Activated CD4-positive, alpha-beta memory T cell treated with anti-CD3 and anti-CD28 coated beads for 36 hours (primary cell): Measurements from ENCODE around the gene SLCO4C1. TPM values are rescaled to one million over a fixed set of nuclear protein-coding genes. Genes with fewer than 3 reads are reported as not detected.
A peak's percentile ranks its signal among the peaks of the same experiment; 100 is the strongest.

Experiments used
- CTCF ChIA-PET: fragments of 350-600 bp; sonication (Branson Sonifier 250); formaldehyde crosslinking; loops from one replicate; lab custom pipeline; 2021; ENCODE audit warnings: antibody characterized with exemption, inconsistent platforms; lab: Charles Lee
- POLR2A ChIA-PET: fragments of 350-600 bp; sonication (Branson Sonifier 250); formaldehyde crosslinking; loops from one replicate; lab custom pipeline; 2021; ENCODE audit warnings: antibody characterized with exemption; lab: Charles Lee
- DNase-seq: peaks from one replicate; pipeline ENCODE4 v3.0.0-alpha.2; 2020
- H3K27ac Mint-ChIP-seq: one replicate; pipeline ENCODE4 v1.8.0; 2021; ENCODE audit warnings: mixed read lengths
- H3K27me3 Mint-ChIP-seq: one replicate; pipeline ENCODE4 v1.8.0; 2021; ENCODE audit warnings: mixed read lengths
- H3K36me3 Mint-ChIP-seq: one replicate; pipeline ENCODE4 v1.8.0; 2021; ENCODE audit warnings: mixed read lengths
- H3K4me1 Mint-ChIP-seq: one replicate; pipeline ENCODE4 v1.8.0; 2021; ENCODE audit warnings: low read depth, mixed read lengths
- H3K4me3 Mint-ChIP-seq: one replicate; pipeline ENCODE4 v1.8.0; 2021; ENCODE audit warnings: mild to moderate bottlenecking, mixed read lengths
- H3K9me3 Mint-ChIP-seq: one replicate; pipeline ENCODE4 v1.8.0; 2021; ENCODE audit warnings: mixed read lengths
- intact Hi-C: fragments of 100-400 bp; cut with micrococcal nuclease; formaldehyde crosslinking; loops from one replicate; pipeline ENCODE4 v1.15.1; 2023
- total RNA-seq, 2 experiments: library from RNA; stranded (reverse); gene quantifications; one replicate each; pipeline ENCODE4 v1.2.3, GENCODE V29; 2021

The SLCO4C1 gene
- total RNA-seq, 2 experiments from 2014 or later: 0.31 to 0.38 TPM

- no peak overlapping the region for H3K27ac Mint-ChIP-seq
- intact Hi-C loops: no loop called here
- CTCF ChIA-PET: no interaction called here
- no peaks in the 10 kb centered on the region for H3K9me3 Mint-ChIP-seq
- DNase-seq: no peak
- peaks cover 18% of the 10 kb centered on the region for H3K4me1 Mint-ChIP-seq
- peaks cover 6% of the 10 kb centered on the region for H3K27me3 Mint-ChIP-seq
- H3K4me3 Mint-ChIP-seq: peak overlapping the region; percentile 77
- H3K36me3 Mint-ChIP-seq: no peaks in the 10 kb centered on the region
- POLR2A ChIA-PET: interaction anchor here (0.6 kb wide), 1 partner anchor 1898 kb away, joined by 3 read pairs; no protein-coding TSS in a partner anchor
Observed at GRCh38 chr5:102294886-102295395, 1.1 kb downstream of the SLCO4C1 start.

GRCh38 chr5:102290004-102290403 lies 6.1 kb downstream of the SLCO4C1 start:
- Mint-ChIP-seq H3K27me3 (peaks cover 2% of the 10 kb centered on the region), H3K4me1 (peaks cover 3% of the 10 kb centered on the region), H3K36me3 (no peaks in the 10 kb centered on the region), H3K4me3 (no peak overlapping the region), H3K9me3 (no peaks in the 10 kb centered on the region), H3K27ac (no peak overlapping the region)
- POLR2A ChIA-PET: no interaction called here
- DNase-seq: no peak
- intact Hi-C loops: no loop called here
- CTCF ChIA-PET: no interaction called here

GRCh38 chr5:102289251-102289899 lies 6.7 kb downstream of the SLCO4C1 start:
- Mint-ChIP-seq H3K4me3 (no peak overlapping the region), H3K36me3 (no peaks in the 10 kb centered on the region), H3K27ac (no peak overlapping the region), H3K4me1 (no peaks in the 10 kb centered on the region), H3K27me3 (no peaks in the 10 kb centered on the region), H3K9me3 (no peaks in the 10 kb centered on the region)
- POLR2A ChIA-PET: no interaction called here
- CTCF ChIA-PET: no interaction called here
- intact Hi-C loops: no loop called here
- no peak for DNase-seq

- intact Hi-C loops: no loop called here
- no peaks in the 10 kb centered on the region for H3K27me3 Mint-ChIP-seq
- CTCF ChIA-PET: no interaction called here
- no peaks in the 10 kb centered on the region for H3K9me3 Mint-ChIP-seq
- no peak overlapping the region for H3K27ac Mint-ChIP-seq
- H3K36me3 Mint-ChIP-seq: no peaks in the 10 kb centered on the region
- POLR2A ChIA-PET: no interaction called here
- H3K4me3 Mint-ChIP-seq: no peak overlapping the region
- no peaks in the 10 kb centered on the region for H3K4me1 Mint-ChIP-seq
- DNase-seq: no peak
Observed at GRCh38 chr5:102288630-102289029, 7.5 kb downstream of the SLCO4C1 start.

- Mint-ChIP-seq H3K36me3 (no peaks in the 10 kb centered on the region), H3K4me3 (no peak overlapping the region), H3K4me1 (no peaks in the 10 kb centered on the region), H3K9me3 (no peaks in the 10 kb centered on the region), H3K27me3 (no peaks in the 10 kb centered on the region), H3K27ac (no peak overlapping the region)
- CTCF ChIA-PET: interaction anchor here (1.3 kb wide), 1 partner anchor 10 kb away, joined by 3 read pairs; the partner anchor contains the start of gene SLCO4C1
- POLR2A ChIA-PET: no interaction called here
- DNase-seq: no peak
- intact Hi-C loops: no loop called here
Observed at GRCh38 chr5:102286476-102286875, 9.6 kb downstream of the SLCO4C1 start.

- no peak overlapping the region for H3K27ac Mint-ChIP-seq
- intact Hi-C loops: no loop called here
- DNase-seq: no peak
- ChIA-PET POLR2A (no interaction called here), CTCF (no interaction called here)
- no peaks in the 10 kb centered on the region for H3K9me3 Mint-ChIP-seq
- H3K4me3 Mint-ChIP-seq: no peak overlapping the region
- no peaks in the 10 kb centered on the region for H3K27me3 Mint-ChIP-seq
- no peaks in the 10 kb centered on the region for H3K36me3 Mint-ChIP-seq
- H3K4me1 Mint-ChIP-seq: no peaks in the 10 kb centered on the region
Observed at GRCh38 chr5:102283102-102283797, 12.8 kb downstream of the SLCO4C1 start.

- no peaks in the 10 kb centered on the region for H3K36me3 Mint-ChIP-seq
- no peak for DNase-seq
- ChIA-PET POLR2A (no interaction called here), CTCF (no interaction called here)
- H3K27ac Mint-ChIP-seq: no peak overlapping the region
- no peak overlapping the region for H3K4me3 Mint-ChIP-seq
- H3K27me3 Mint-ChIP-seq: peaks cover 2% of the 10 kb centered on the region
- H3K9me3 Mint-ChIP-seq: no peaks in the 10 kb centered on the region
- intact Hi-C loops: no loop called here
- no peaks in the 10 kb centered on the region for H3K4me1 Mint-ChIP-seq
Observed at GRCh38 chr5:102279711-102280110, 16.4 kb downstream of the SLCO4C1 start.

- CTCF ChIA-PET: no interaction called here
- H3K4me1 Mint-ChIP-seq: no peaks in the 10 kb centered on the region
- no peaks in the 10 kb centered on the region for H3K9me3 Mint-ChIP-seq
- no peak for DNase-seq
- peaks cover 2% of the 10 kb centered on the region for H3K27me3 Mint-ChIP-seq
- intact Hi-C loops: no loop called here
- H3K27ac Mint-ChIP-seq: no peak overlapping the region
- H3K4me3 Mint-ChIP-seq: no peak overlapping the region
- no peaks in the 10 kb centered on the region for H3K36me3 Mint-ChIP-seq
- POLR2A ChIA-PET: no interaction called here
Observed at GRCh38 chr5:102278231-102278630, 17.9 kb downstream of the SLCO4C1 start.

- DNase-seq: no peak
- H3K4me3 Mint-ChIP-seq: no peak overlapping the region
- H3K4me1 Mint-ChIP-seq: no peaks in the 10 kb centered on the region
- no peaks in the 10 kb centered on the region for H3K9me3 Mint-ChIP-seq
- intact Hi-C loops: no loop called here
- ChIA-PET CTCF (interaction anchor here (1.8 kb wide), 1 partner anchor 19 kb away, joined by 5 read pairs; the partner anchor contains the start of gene SLCO4C1), POLR2A (no interaction called here)
- no peaks in the 10 kb centered on the region for H3K36me3 Mint-ChIP-seq
- H3K27ac Mint-ChIP-seq: no peak overlapping the region
- H3K27me3 Mint-ChIP-seq: peaks cover 2% of the 10 kb centered on the region
Observed at GRCh38 chr5:102277144-102277543, 18.9 kb downstream of the SLCO4C1 start.

GRCh38 chr5:102271759-102272158 lies 24.3 kb downstream of the SLCO4C1 start:
- CTCF ChIA-PET: no interaction called here
- Mint-ChIP-seq H3K4me1 (no peaks in the 10 kb centered on the region), H3K9me3 (peaks cover 18% of the 10 kb centered on the region), H3K36me3 (peaks cover 5% of the 10 kb centered on the region), H3K4me3 (no peak overlapping the region), H3K27me3 (peaks cover 2% of the 10 kb centered on the region), H3K27ac (no peak overlapping the region)
- intact Hi-C loops: no loop called here
- POLR2A ChIA-PET: no interaction called here
- DNase-seq: no peak

- Mint-ChIP-seq H3K27ac (no peak overlapping the region), H3K9me3 (peaks cover 18% of the 10 kb centered on the region), H3K4me1 (no peaks in the 10 kb centered on the region), H3K4me3 (no peak overlapping the region), H3K36me3 (peaks cover 5% of the 10 kb centered on the region), H3K27me3 (no peaks in the 10 kb centered on the region)
- intact Hi-C loops: no loop called here
- CTCF ChIA-PET: no interaction called here
- POLR2A ChIA-PET: no interaction called here
- DNase-seq: no peak
Observed at GRCh38 chr5:102270036-102270435, 26.0 kb downstream of the SLCO4C1 start.

GRCh38 chr5:102262688-102263087 lies 33.4 kb downstream of the SLCO4C1 start:
- POLR2A ChIA-PET: no interaction called here

More at GRCh38 chr5:102262688-102263087, 33.4 kb downstream of the SLCO4C1 start:
- Mint-ChIP-seq H3K27ac (no peak overlapping the region), H3K27me3 (no peaks in the 10 kb centered on the region), H3K36me3 (no peaks in the 10 kb centered on the region), H3K9me3 (no peaks in the 10 kb centered on the region), H3K4me1 (no peaks in the 10 kb centered on the region), H3K4me3 (no peak overlapping the region)
- intact Hi-C loops: no loop called here
- DNase-seq: no peak
- CTCF ChIA-PET: no interaction called here
